NOMO-1 treated with dmso at 0.1 percent for 144 hours (cell line): ENCODE measurements around the gene MICAL3.

Source experiments
- DNase-seq: peaks from one replicate; lab custom pipeline; 2025; ENCODE audit not compliant: unreplicated experiment; lab: John Stamatoyannopoulos, UW

The MICAL3 gene

GRCh38 chr22:17802822-17803221 lies 221.5 kb downstream of the MICAL3 start:
- DNase-seq = no peak

DNA sequence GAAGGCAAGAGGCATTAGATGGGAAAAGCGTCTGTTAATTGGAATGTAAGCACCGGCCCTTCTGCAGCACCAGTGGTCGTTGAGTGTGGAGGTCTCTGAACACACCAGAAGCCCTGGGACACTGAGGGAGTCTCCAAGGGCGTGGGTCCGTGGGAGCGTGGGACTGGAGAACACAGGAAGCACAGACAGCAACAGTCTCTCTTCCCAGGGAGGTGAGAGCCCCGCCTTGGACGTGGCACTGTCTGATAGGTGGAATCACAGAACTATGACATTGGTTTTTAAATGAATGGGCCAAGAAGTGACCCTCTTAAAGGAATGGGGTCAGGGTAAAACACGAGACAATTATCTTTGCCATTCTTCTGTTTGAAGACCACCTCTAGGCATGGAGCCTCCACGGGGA lies 221.9 kb downstream of the MICAL3 start:
- DNase-seq = no peak

- DNase-seq = peak; percentile 72
Measured at GRCh38 chr22:17797721-17798559, 226.4 kb downstream of the MICAL3 start.

GRCh38 chr22:17796695-17797094 lies 227.7 kb downstream of the MICAL3 start:
- DNase-seq = no peak

DNA sequence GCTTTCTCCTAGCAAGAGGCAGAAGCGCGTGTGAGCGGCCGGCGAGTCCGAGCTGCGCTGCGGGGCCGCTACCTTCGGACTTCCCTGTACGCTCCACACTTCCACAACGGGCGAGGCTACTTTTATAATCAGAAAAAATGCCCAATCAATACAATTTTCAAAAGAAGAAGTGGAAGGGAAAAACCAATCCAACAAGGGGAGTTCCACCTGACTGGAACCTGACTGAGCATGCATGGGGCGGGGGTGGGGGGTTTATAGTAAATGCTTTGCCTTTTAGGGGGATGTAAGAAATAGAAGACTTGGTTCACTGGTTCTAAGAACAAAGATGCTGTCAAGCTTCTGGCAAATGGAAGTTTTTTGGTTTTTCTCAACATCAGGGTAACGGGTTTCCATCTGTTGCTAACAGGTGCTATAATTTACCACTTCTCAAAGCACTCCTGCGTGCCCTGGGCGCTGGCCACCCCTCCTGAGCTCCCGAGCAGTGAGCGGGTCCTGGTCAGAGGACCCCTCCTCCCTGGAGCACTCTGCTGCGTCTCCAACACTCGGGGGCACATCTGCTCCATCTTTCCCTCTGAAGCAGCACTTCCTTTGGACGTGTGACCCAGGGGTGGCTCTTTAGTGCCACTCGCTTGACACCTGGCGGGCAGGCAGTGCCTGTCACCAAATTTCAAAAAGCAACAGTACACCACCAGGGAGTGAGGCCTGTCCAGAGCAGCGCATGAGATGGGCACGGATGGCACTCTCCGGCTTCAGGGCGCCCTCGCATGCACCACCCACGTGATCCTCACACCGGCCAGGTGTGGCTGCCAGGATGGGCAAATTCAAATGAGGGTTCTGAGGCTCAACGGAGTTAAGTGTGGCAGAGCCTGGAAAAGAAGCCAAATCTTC lies 228.5 kb downstream of the MICAL3 start:
- DNase-seq = no peak

DNA sequence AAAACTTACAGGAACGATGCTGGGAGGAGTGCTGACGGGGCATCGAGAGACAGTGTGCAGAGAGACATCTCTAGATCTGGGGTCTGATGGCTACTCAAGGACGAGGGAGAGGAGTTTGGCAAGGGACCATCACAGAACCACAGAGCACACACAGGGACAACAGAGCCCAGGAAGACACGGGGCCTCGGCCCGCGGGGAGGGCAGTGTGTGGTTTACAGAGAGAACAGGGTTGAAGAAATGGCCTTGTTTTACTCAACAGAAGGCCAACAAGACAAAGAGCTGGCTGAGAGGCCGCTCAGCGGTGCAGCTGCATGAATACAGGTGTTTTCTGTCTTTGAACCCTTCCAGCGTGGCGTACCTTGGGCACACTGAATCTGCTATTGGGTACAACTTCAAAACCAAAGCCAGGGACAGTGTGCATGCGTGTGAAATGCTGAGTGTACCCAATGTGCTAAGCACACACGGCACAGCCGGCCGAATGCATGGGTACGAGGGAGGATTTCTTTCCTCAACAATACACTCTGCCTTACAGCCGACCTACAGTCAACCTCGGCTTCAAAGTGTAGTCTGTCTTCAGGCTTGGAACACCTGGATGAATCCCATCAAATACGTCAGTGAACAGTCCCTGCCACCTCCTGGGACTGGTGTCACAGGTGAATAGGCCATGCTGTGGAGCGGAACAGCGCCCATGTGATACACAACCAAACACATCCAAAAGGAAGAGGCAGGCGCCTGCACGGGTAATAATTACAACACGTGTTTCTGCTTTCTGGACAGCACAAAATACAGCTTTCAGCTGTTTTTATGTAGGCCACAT lies 229.4 kb downstream of the MICAL3 start:
- DNase-seq = no peak

DNA sequence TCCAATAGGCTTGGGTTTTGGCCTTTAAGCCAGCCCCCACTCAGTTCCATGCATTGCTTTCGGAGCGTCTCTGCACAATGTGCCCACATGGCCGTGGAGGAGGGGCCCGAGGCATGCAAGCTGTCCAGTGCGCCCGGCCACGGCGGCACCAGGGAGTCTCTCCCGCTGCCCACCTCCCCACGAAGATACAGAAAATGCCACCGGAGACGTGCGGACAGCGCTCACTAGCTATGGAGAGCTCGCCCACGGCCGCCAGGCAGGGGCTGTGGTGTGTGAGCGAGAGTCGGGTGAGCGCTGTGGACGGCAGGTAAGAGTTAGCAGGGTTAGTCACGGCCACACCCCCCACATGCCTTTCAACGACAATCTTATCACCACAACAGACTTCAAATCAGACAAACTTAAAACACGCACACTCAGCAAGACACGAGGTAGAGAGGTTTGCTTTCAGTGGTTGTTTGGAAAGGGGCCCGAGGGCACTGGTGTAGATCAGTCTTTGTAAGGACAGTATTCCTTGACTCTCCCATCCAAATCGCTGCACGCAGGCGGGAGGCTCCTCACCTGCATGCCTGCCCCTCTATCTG lies 231.4 kb downstream of the MICAL3 start:
- no peak for DNase-seq

GRCh38 chr22:17792299-17792698 lies 232.1 kb downstream of the MICAL3 start:
- no peak for DNase-seq

DNA sequence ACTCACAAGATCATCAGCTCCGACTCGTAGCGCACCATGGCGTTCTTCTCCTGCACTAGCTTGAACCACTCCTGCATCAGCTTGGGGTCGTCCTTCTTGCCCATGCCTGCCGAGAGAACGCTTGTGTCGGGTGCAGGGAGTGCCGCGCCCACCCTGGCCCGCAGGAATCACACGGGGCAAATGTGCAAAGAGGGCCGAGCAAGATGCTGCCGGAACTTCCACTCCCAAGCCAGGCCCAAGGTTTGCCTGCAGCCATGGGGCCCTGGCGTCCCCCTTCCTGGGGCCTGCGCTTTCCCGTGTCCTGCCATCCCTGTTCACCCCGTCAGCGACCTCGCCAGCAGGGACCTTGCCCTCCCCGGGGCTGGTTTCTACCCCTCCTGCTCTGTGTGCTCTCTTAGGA lies 233.2 kb downstream of the MICAL3 start:
- no peak for DNase-seq

DNA sequence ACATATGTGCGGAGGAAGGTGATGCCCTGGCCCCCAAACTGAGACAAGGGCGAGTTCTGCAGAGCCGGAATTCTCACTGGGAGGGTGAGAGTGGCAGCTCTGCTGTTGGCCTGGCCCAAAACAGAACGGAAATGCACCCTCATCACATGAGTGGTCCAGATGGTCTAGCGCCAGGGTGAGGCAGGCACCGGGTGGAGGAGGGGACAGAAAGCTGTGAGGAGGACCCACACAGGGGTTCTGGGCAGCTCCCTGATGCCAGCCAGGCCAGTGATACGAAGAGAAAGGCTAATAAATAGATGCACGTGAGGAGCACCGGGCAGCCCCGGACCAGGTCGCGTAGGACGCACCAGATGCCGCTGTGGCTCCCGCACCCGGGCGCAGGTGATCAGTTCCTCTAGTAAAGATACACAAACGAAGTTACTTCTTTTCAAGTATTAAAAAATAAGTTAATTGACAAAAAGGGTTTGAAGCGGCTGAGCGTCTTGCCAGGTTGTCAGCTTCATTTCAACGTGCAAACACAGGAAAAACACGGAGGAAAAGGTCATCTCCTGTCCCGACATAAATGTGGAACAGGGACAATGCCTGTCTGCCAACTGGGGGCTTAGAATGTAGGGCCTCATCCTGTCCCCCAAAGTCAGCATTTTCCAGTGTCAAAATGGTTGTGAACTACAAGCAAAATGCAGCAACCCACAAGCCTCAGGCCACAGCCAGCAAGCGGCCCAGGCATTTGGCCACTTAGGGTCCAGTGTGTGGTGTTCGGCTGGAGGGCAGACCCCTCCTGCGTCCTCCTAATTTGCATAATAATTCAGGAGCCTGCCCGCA lies 234.8 kb downstream of the MICAL3 start:
- DNase-seq = no peak

GRCh38 chr22:17788528-17789378 lies 235.6 kb downstream of the MICAL3 start:
- DNase-seq = no peak

- DNase-seq = no peak
Measured at GRCh38 chr22:17787716-17788330, 236.5 kb downstream of the MICAL3 start.

GRCh38 chr22:17787241-17787640 lies 237.1 kb downstream of the MICAL3 start:
- no peak for DNase-seq

DNA sequence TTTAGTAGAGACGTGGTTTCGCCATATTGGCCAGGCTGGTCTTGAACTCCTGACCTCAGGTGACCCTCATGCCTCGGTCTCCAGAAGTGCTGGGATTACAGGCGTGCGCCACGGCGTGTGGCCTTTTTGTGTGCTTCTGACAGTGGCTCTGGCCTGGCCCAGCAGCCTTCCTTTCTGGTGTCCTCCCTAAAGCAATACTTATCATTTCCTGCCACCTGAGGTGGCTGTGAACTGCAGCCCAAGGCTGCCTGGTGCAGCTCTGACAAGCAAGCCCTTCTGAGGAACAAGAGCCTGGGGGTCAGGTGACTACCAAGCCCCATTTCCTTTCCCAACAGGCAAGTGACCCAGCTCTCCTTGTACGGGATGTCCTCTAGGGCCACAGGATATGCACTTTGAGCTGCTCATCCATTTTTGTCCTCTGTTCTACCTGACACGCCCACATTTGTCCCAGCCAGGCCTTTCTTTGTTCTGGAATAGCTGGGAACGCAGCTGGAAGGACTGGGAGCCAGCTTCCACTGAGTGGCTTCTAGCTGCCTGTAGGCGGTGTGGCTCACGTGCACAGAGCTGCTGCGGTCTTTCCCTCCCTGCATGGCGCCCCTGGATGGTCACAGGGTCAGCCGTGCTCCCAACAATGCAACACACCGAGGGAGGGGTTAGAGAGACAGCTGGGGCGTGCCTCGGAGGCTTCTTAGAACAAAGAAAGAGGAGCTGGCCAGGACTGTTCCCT lies 237.8 kb downstream of the MICAL3 start:
- no peak for DNase-seq

DNA sequence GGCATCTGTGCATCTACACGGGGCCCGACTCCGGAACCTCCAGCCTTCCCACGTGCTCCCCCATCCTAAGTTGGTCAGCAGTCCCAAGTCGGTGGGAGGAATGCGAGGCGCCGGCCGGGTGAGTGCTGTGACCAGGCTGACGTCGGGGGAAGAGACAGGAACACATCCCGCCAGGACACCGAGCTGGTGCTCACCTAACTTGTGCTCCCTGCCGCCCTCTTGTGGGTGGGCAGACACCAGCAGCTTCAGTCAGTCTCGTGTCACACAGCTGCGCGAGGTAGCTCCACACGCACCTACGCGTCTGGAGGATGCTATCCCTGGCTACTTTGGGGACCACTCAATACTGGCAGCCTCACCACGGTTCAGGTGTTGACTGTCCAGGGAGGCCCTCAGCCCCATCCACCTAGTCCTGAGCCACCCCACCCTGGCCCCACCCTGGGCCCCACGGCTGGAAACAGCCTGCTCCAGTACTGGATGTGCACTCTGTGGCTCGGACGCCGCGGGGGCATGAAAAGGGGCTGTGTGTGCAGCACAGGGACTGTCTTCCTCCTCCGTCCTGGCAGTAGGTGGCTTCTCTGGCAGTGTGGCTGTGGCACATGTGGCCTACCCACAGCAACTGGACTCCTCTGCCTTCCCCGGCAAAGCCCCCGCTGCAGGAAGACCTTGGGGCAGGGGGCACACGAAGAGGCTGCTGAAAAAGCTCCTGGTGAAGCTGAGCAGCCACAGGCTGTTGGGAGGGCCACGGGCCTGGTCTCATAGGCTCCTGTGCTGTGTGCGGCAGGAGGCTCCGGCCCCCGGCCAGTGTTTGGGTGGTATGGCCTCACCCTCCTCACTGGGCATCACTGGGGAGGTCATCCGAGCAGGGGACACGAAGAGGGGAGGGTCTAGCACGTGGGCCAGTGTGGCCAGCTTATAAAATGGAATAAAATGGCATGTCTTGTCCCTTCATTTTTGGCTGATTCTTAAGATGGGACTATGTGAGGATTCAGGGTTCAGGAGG lies 238.9 kb downstream of the MICAL3 start:
- DNase-seq = peak; percentile 35

GRCh38 chr22:17784776-17785175 lies 239.6 kb downstream of the MICAL3 start:
- no peak for DNase-seq
